Hepatocyte (in vitro differentiated cells): ENCODE data around the gene SLC15A2. TPM values are rescaled to one million over a fixed set of nuclear protein-coding genes. Genes with fewer than 3 reads are reported as not detected.
A peak's percentile ranks its signal among the peaks of the same experiment; 100 is the strongest.

Experiments used
- DNase-seq: peaks from one replicate; pipeline ENCODE4 v3.0.0-alpha.2; 2016; ENCODE audit warnings: low spot score
- H2AFZ ChIP-seq: fragments of 200-600 bp; sonication (generic); 2 replicates; pipeline ENCODE4 v1.6.0; 2016; ENCODE audit warnings: antibody characterized with exemption, mild to moderate bottlenecking
- H3K27ac ChIP-seq: fragments of 200-600 bp; sonication (generic); 2 replicates; pipeline ENCODE4 v1.5.1; 2016; ENCODE audit warnings: mild to moderate bottlenecking
- H3K27me3 ChIP-seq: fragments of 200-600 bp; sonication (generic); 2 replicates; pipeline ENCODE4 v1.6.1; 2016
- H3K36me3 ChIP-seq: fragments of 200-600 bp; sonication (generic); replicated peaks from 2 replicates; pipeline ENCODE4 v1.5.1; 2016; ENCODE audit warnings: low read depth; ENCODE audit not compliant: insufficient read depth
- H3K4me1 ChIP-seq: fragments of 200-600 bp; sonication (generic); 2 replicates; pipeline ENCODE4 v1.5.1; 2016; ENCODE audit warnings: mild to moderate bottlenecking, moderate library complexity; ENCODE audit not compliant: insufficient read depth
- H3K4me2 ChIP-seq: fragments of 200-600 bp; sonication (generic); 2 replicates; pipeline ENCODE4 v1.6.0; 2016
- H3K4me3 ChIP-seq: fragments of 200-600 bp; sonication (generic); 2 replicates; pipeline ENCODE4 v1.5.1; 2016; ENCODE audit warnings: mild to moderate bottlenecking
- H3K79me2 ChIP-seq: fragments of 200-600 bp; sonication (generic); 2 replicates; pipeline ENCODE4 v1.6.0; 2017; ENCODE audit warnings: mild to moderate bottlenecking
- H3K9me2 ChIP-seq: fragments of 200-600 bp; sonication (generic); replicated peaks from 2 replicates; pipeline ENCODE4 v1.6.0; 2017; ENCODE audit warnings: mild to moderate bottlenecking; ENCODE audit not compliant: insufficient read depth
- H3K9me3 ChIP-seq: fragments of 200-600 bp; sonication (generic); 2 replicates; pipeline ENCODE4 v1.5.1; 2016; ENCODE audit warnings: low read depth, mild to moderate bottlenecking
- H4K20me1 ChIP-seq: fragments of 200-600 bp; sonication (generic); 2 replicates; pipeline ENCODE4 v1.6.0; 2016; ENCODE audit warnings: mild to moderate bottlenecking; ENCODE audit not compliant: insufficient read depth, poor library complexity, severe bottlenecking
- CTCF ChIP-seq: fragments of 200-600 bp; sonication (generic); IDR thresholded peaks from 2 replicates; pipeline ENCODE4 v1.5.1; 2016; ENCODE audit warnings: antibody characterized with exemption, mild to moderate bottlenecking; ENCODE audit not compliant: poor library complexity
- EZH2 ChIP-seq: fragments of 200-600 bp; sonication (generic); IDR thresholded peaks from 2 replicates; pipeline ENCODE4 v1.6.1; 2016; ENCODE audit warnings: antibody characterized with exemption, mild to moderate bottlenecking, borderline replicate concordance
- EZH2phosphoT487 ChIP-seq: fragments of 200-600 bp; sonication (generic); IDR thresholded peaks from one replicate; pipeline ENCODE4 v1.6.1; 2018; ENCODE audit warnings: antibody characterized with exemption, mild to moderate bottlenecking, low read depth, moderate library complexity; ENCODE audit not compliant: unreplicated experiment, severe bottlenecking
- WGBS: methylation state at CpG from one replicate; pipeline ENCODE4 v1.1.6; 2016; ENCODE audit warnings: low lambda C conversion rate; ENCODE audit errors: missing lambda C conversion rate; 5-methylcytosine and 5-hydroxymethylcytosine counted together
- polyA plus RNA-seq: library from polyadenylated mRNA; unstranded; fragments of >200 nt; fragmentation: Nextera tagmentation; extraction: Ambion mirVana; gene quantifications from 2 replicates; pipeline ENCODE4 v1.2.1, GENCODE V29; 2016
- total RNA-seq: library from RNA; depleted of rRNA; stranded (reverse); fragments of >200 nt; gene quantifications from 2 replicates; pipeline ENCODE4 v1.2.3, GENCODE V29; 2014

The SLC15A2 gene
- total and polyA plus RNA-seq, 2 experiments from 2014 or later = 5.4 to 11.2 TPM

- peak overlapping the region; percentile 54 for H3K27ac ChIP-seq
- H2AFZ ChIP-seq = no peak overlapping the region
- H3K79me2 ChIP-seq = no peaks in the 10 kb centered on the region
- H3K27me3 ChIP-seq = no peaks in the 10 kb centered on the region
- no peak for TF ChIP-seq CTCF
- TF ChIP-seq EZH2phosphoT487 = no peak
- H3K9me2 ChIP-seq = no peaks in the 10 kb centered on the region
- H4K20me1 ChIP-seq = no peaks in the 10 kb centered on the region
- H3K9me3 ChIP-seq = no peaks in the 10 kb centered on the region
- H3K36me3 ChIP-seq = no peaks in the 10 kb centered on the region
- no peak for DNase-seq
- H3K4me2 ChIP-seq = peak overlapping the region; percentile 4
- peaks cover 8% of the 10 kb centered on the region for H3K4me1 ChIP-seq
- no peak overlapping the region for H3K4me3 ChIP-seq
- 68% methylated on average over 1 of the region's 1 CpG for WGBS
Observed at GRCh38 chr3:121941592-121941991, 47.4 kb downstream of the SLC15A2 start.

- peak overlapping the region; percentile 54 for H3K27ac ChIP-seq
Observed at GRCh38 chr3:121942116-121942786, 48.0 kb downstream of the SLC15A2 start.

GRCh38 chr3:121943431-121943830 is 49.2 kb downstream of the SLC15A2 start:
- no peak for DNase-seq
- no peak overlapping the region for H3K4me3 ChIP-seq
- H3K27ac ChIP-seq = peak overlapping the region; percentile 54

More at GRCh38 chr3:121942116-121942786, 48.0 kb downstream of the SLC15A2 start:
- Histone ChIP-seq H3K9me3 (no peaks in the 10 kb centered on the region), H2AFZ (no peak overlapping the region), H3K9me2 (no peaks in the 10 kb centered on the region), H3K4me1 (peaks cover 8% of the 10 kb centered on the region), H3K27me3 (no peaks in the 10 kb centered on the region), H3K79me2 (no peaks in the 10 kb centered on the region), H4K20me1 (no peaks in the 10 kb centered on the region), H3K4me3 (no peak overlapping the region), H3K36me3 (no peaks in the 10 kb centered on the region), H3K4me2 (peak overlapping the region; percentile 4)
- TF ChIP-seq CTCF = no peak
- TF ChIP-seq EZH2 = no peak
- no peak for TF ChIP-seq EZH2phosphoT487
- WGBS = 61% methylated on average over 4 of the region's 4 CpGs
- no peak for DNase-seq

More at GRCh38 chr3:121943431-121943830, 49.2 kb downstream of the SLC15A2 start:
- Histone ChIP-seq H3K9me3 (no peaks in the 10 kb centered on the region), H3K27me3 (no peaks in the 10 kb centered on the region), H3K9me2 (no peaks in the 10 kb centered on the region), H3K4me2 (no peak overlapping the region), H3K36me3 (no peaks in the 10 kb centered on the region), H4K20me1 (no peaks in the 10 kb centered on the region), H3K4me1 (peaks cover 8% of the 10 kb centered on the region), H2AFZ (no peak overlapping the region), H3K79me2 (no peaks in the 10 kb centered on the region)
- TF ChIP-seq EZH2phosphoT487 (no peak), EZH2 (no peak), CTCF (no peak)
